Activated CD4-positive, CD25-positive, alpha-beta regulatory T cell (primary cell): ENCODE results near the gene SSX2B.
"Not testable (repeated sequence)": the region's sequence is repeated elsewhere in the genome, so short reads cannot be mapped to it uniquely, and the experiment has no call there.

Source experiments
- DNase-seq, 4 experiments: peaks; one replicate each; lab custom pipeline; 2025; lab: John Stamatoyannopoulos, UW

SSX2B gene, protein sequence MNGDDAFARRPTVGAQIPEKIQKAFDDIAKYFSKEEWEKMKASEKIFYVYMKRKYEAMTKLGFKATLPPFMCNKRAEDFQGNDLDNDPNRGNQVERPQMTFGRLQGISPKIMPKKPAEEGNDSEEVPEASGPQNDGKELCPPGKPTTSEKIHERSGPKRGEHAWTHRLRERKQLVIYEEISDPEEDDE

DNA sequence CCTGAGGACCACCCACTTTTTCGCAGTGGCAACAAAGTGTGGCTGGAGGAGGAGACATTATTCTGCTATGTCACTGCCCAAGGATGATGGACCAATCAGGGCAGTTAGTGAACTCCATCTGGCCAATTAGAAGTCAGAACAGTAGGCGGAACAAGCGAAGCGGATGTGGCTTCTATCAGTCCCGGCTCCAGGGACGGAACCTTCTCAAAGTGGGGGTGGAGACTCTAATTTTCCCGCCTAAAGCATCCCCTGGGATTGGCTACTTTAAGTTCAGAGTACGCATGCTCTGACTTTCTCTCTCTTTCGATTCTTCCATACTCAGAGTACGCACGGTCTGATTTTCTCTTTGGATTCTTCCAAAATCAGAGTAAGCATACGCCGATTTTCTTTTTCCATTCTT, at the start of gene SSX2B:
Gene SSX2B (plus strand): TSS at position 301 of the 400 bp plus-strand sequence. CDS start 1,429 bp downstream, outside the sequence.
- not testable (repeated sequence) for DNase-seq

DNA sequence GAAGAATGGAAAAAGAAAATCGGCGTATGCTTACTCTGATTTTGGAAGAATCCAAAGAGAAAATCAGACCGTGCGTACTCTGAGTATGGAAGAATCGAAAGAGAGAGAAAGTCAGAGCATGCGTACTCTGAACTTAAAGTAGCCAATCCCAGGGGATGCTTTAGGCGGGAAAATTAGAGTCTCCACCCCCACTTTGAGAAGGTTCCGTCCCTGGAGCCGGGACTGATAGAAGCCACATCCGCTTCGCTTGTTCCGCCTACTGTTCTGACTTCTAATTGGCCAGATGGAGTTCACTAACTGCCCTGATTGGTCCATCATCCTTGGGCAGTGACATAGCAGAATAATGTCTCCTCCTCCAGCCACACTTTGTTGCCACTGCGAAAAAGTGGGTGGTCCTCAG, 44.0 kb upstream of the SSX2B start, which contains the start of gene SSX2:
Gene SSX2 (minus strand): TSS at position 101 of the 400 bp plus-strand sequence. CDS start 1,429 bp downstream, outside the sequence.
- DNase-seq, result not testable (repeated sequence)

DNA sequence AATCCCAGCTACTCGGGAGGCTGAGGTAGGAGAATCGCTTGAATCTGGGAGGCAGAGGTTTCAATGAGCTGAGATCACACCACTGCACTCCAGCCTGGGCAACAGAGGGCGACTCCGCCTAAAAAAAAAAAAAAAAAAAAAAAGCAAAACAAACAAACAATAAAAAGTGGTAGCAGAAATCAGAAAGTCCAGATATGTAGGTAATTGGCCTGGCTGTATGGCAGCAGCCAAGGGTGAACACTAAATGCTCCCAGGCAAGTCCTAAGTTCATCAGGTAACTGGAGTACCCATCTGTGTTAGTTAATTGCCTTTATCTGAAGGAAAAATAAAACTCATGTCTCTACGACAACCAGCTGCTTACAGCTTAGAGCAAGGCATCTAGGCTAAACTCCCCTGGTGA, 14.9 kb downstream of the SSX2B start:
- DNase-seq, result not testable (repeated sequence)

DNA sequence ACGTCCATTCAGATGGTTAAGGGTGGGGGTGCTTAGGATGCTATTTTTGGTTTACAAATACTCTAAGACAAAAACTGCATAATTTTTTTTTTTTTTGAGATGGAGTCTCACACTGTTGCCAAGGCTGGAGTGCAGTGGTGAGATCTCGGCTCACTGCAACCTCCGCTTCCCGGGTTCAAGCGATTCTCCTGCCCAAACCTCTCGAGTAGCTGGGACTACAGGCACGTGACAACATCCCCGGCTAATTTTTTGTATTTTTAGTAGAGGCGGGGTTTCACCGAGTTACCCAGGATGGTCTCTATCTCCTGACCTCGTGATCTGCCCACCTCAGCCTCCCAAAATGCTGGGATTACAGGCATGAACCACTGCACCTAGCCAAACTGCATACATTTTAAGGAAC, 22.5 kb downstream of the SSX2B start:
- not testable (repeated sequence) for DNase-seq

DNA sequence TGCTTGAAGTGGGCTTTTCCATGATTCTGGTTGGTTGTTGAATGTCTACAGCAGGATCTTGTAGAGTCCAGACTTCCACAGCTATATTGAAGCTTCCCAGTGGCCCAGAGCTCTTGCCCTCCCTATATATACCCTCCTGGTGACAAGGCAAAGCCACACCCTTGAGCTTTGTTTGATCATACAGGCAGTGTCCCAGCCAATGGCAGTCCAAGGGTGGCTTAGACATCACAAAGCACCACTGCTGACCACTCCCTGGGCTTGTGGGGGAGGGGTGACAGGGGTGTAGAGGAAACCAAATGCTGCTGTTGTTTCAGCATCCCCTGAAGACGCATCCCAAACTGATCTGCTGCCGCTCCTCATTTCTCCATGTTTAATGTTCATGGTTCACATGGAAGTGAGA, 46.3 kb downstream of the SSX2B start, which contains the start of gene SPANXN5:
Gene SPANXN5 (minus strand): TSS at position 101 of the 400 bp plus-strand sequence. CDS start 79 bp downstream, at position 22.
- not testable (repeated sequence) for DNase-seq

DNA sequence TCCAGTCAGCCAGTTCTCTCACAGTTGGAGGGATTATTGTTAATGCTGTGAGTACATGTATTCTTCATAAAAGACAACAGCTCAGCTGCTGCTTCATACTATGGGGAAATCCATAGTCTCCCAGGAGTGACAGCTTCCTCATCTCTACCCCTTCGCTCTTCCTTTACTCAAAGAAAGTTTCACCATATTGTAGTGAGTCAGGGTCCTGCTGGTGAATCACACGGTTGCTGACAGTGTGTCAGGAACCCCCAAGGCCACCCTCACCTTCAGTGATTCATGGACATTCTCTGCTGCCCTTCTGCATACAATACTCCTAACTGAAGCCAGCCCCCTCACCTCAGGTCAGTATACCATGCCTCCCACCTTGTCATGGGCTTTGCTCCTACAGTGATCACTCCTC, 53.8 kb downstream of the SSX2B start:
- not testable (repeated sequence) for DNase-seq
